GM23338 (cell line): ENCODE results near the gene AKR1D1. TPM values are rescaled to one million over a fixed set of nuclear protein-coding genes. Genes with fewer than 3 reads are reported as not detected.

Experiments used
- ATAC-seq: fragments of 200-7000 bp; cut with Tn5 transposase; 3 replicates; pipeline ENCODE4 v1.9.1; 2020
- DNase-seq: peaks from one replicate; pipeline ENCODE4 v3.0.0-alpha.2; 2015; ENCODE audit warnings: low spot score
- H2AFZ ChIP-seq: fragments of 200-600 bp; sonication (generic); 2 replicates; pipeline ENCODE4 v1.8.0; 2016; ENCODE audit warnings: antibody characterized with exemption, mild to moderate bottlenecking, moderate library complexity
- H3F3A ChIP-seq: fragments of 200-600 bp; sonication (generic); replicated peaks from 2 replicates; pipeline ENCODE4 v1.8.0; 2017; ENCODE audit warnings: antibody characterized with exemption, mixed run types, low read depth
- H3K27ac ChIP-seq: fragments of 200-600 bp; sonication (generic); 2 replicates; pipeline ENCODE4 v1.6.1; 2016; ENCODE audit warnings: low read depth
- H3K27me3 ChIP-seq: fragments of 200-600 bp; sonication (generic); 2 replicates; pipeline ENCODE4 v1.8.0; 2016; ENCODE audit warnings: mild to moderate bottlenecking, mixed run types, moderate library complexity; ENCODE audit not compliant: insufficient read depth
- H3K36me3 ChIP-seq: fragments of 200-600 bp; sonication (generic); 2 replicates; pipeline ENCODE4 v1.8.0; 2016; ENCODE audit warnings: mild to moderate bottlenecking; ENCODE audit not compliant: insufficient read depth
- H3K4me1 ChIP-seq: fragments of 200-600 bp; sonication (generic); 2 replicates; pipeline ENCODE4 v1.8.0; 2016; ENCODE audit warnings: mild to moderate bottlenecking, moderate library complexity; ENCODE audit not compliant: insufficient read depth
- H3K4me2 ChIP-seq: fragments of 200-600 bp; sonication (generic); 2 replicates; pipeline ENCODE4 v1.7.1; 2017; ENCODE audit warnings: mixed run types
- H3K4me3 ChIP-seq: fragments of 200-600 bp; sonication (generic); 2 replicates; pipeline ENCODE4 v1.6.1; 2016; ENCODE audit warnings: mixed run types
- H3K79me2 ChIP-seq: fragments of 200-600 bp; sonication (generic); replicated peaks from 2 replicates; pipeline ENCODE4 v1.8.0; 2017; ENCODE audit warnings: mild to moderate bottlenecking; ENCODE audit not compliant: insufficient read depth
- H3K9me2 ChIP-seq: fragments of 200-600 bp; sonication (generic); 2 replicates; pipeline ENCODE4 v1.8.0; 2017; ENCODE audit not compliant: insufficient read depth
- H4K20me1 ChIP-seq: fragments of 200-600 bp; sonication (generic); replicated peaks from 2 replicates; pipeline ENCODE4 v1.8.0; 2017; ENCODE audit warnings: mild to moderate bottlenecking; ENCODE audit not compliant: insufficient read depth
- H3K27ac Mint-ChIP-seq: 2 replicates; pipeline ENCODE4 v1.8.0; 2020; ENCODE audit warnings: inconsistent platforms, mild to moderate bottlenecking, moderate library complexity, mixed read lengths
- H3K27me3 Mint-ChIP-seq: 3 replicates; pipeline ENCODE4 v1.8.0; 2022; ENCODE audit warnings: low read depth, mild to moderate bottlenecking, moderate library complexity, mixed read lengths, inconsistent platforms; ENCODE audit not compliant: insufficient read depth, poor library complexity
- H3K36me3 Mint-ChIP-seq: 3 replicates; pipeline ENCODE4 v1.8.0; 2021; ENCODE audit warnings: low read depth, mild to moderate bottlenecking, inconsistent platforms, moderate library complexity, mixed read lengths
- H3K4me1 Mint-ChIP-seq: 3 replicates; pipeline ENCODE4 v1.8.0; 2020; ENCODE audit warnings: mild to moderate bottlenecking, inconsistent platforms, mixed read lengths
- H3K4me3 Mint-ChIP-seq: 3 replicates; pipeline ENCODE4 v1.8.0; 2021; ENCODE audit warnings: moderate library complexity, mild to moderate bottlenecking, inconsistent platforms, mixed read lengths
- H3K9me3 Mint-ChIP-seq: 3 replicates; pipeline ENCODE4 v1.8.0; 2020; ENCODE audit warnings: moderate library complexity, mild to moderate bottlenecking, inconsistent platforms, mixed read lengths
- CREB1 ChIP-seq: fragments of 250-450 bp; sonication (Bioruptor Pico); IDR thresholded peaks from 2 replicates; pipeline ENCODE4 v1.5.0; 2020; ENCODE audit warnings: low read depth, mild to moderate bottlenecking, moderate library complexity
- CTCF ChIP-seq, 2 experiments: fragments of 200-600 bp in 1 of 2; sonication (generic) in 1 of 2; conservative IDR thresholded peaks; 2 replicates each; pipeline versions ENCODE4 v1.5.1 to v1.6.1; 2016 to 2017; ENCODE audit warnings: antibody characterized with exemption in 2 of 2, low read depth in 2 of 2, mild to moderate bottlenecking in 2 of 2, moderate library complexity in 1 of 2
- ETS1 ChIP-seq: IDR thresholded peaks from 2 replicates; pipeline ENCODE4 v1.6.1; 2016; ENCODE audit warnings: antibody characterized with exemption
- POLR2AphosphoS5 ChIP-seq: IDR thresholded peaks from 2 replicates; pipeline ENCODE4 v1.6.1; 2016; ENCODE audit warnings: antibody characterized with exemption, low read depth
- STAT1 ChIP-seq: IDR thresholded peaks from one replicate; pipeline ENCODE4 v1.6.1; 2016; ENCODE audit warnings: antibody characterized with exemption; ENCODE audit not compliant: unreplicated experiment
- ZNF331 ChIP-seq: fragments of 250-450 bp; sonication (Bioruptor Pico); IDR thresholded peaks from 2 replicates; pipeline ENCODE4 v1.5.0; 2020; ENCODE audit warnings: low read depth, mild to moderate bottlenecking, moderate library complexity
- ZNF462 ChIP-seq: fragments of 250-450 bp; sonication (Bioruptor Pico); IDR thresholded peaks from 2 replicates; pipeline ENCODE4 v1.5.0; 2020; ENCODE audit warnings: mild to moderate bottlenecking, moderate library complexity
- polyA plus RNA-seq: library from polyadenylated mRNA; unstranded; fragments of >200 nt; fragmentation: Nextera tagmentation; extraction: Ambion mirVana; gene quantifications from 2 replicates; pipeline ENCODE4 v1.2.1, GENCODE V29; 2016
- total RNA-seq: library from RNA; depleted of rRNA; stranded (reverse); fragments of >200 nt; shearing (Covaris generic); gene quantifications from 2 replicates; pipeline ENCODE4 v1.2.3, GENCODE V29; 2014

AKR1D1 gene
- total and polyA plus RNA-seq, 2 experiments from 2014 or later = 0.14 TPM; not detected in 1

GRCh38 chr7:138097064-138097741 is 20.9 kb downstream of the AKR1D1 start:
- Histone ChIP-seq H3F3A (no peaks in the 10 kb centered on the region), H4K20me1 (no peaks in the 10 kb centered on the region), H3K4me3 (no peak overlapping the region), H3K27ac (no peak overlapping the region), H3K36me3 (no peaks in the 10 kb centered on the region), H3K27me3 (no peaks in the 10 kb centered on the region), H3K79me2 (no peaks in the 10 kb centered on the region), H3K9me2 (no peaks in the 10 kb centered on the region), H3K4me1 (peaks cover 9% of the 10 kb centered on the region; the same call in 1 of the 2 replicates), H3K4me2 (no peak overlapping the region), H2AFZ (peak overlapping the region; percentile 73)
- no peak for ATAC-seq
- DNase-seq = peak; percentile 53
- Mint-ChIP-seq H3K27ac (no peak overlapping the region), H3K4me1 (peaks cover 7% of the 10 kb centered on the region; the same call in 2 of the 3 replicates), H3K9me3 (no peaks in the 10 kb centered on the region), H3K4me3 (no peak overlapping the region), H3K27me3 (no peaks in the 10 kb centered on the region), H3K36me3 (no peaks in the 10 kb centered on the region; the same call in 2 of the 3 replicates)
- no peak for TF ChIP-seq STAT1
- TF ChIP-seq CTCF (conservative IDR thresholded peaks at IDR 0.05; ENCODE audit: low read depth in 2 of 2) = peak; percentile 37 to 46; a peak in 3 of 4 replicates

- Histone ChIP-seq H4K20me1 (no peaks in the 10 kb centered on the region), H3K27ac (no peak overlapping the region), H3K9me2 (no peaks in the 10 kb centered on the region), H3K27me3 (no peaks in the 10 kb centered on the region), H3K4me3 (no peak overlapping the region), H3K4me2 (no peak overlapping the region), H3K79me2 (no peaks in the 10 kb centered on the region), H3F3A (no peaks in the 10 kb centered on the region), H3K4me1 (peaks cover 9% of the 10 kb centered on the region; the same call in 1 of the 2 replicates), H3K36me3 (no peaks in the 10 kb centered on the region), H2AFZ (no peak overlapping the region)
- no peak overlapping the region for H3K4me3 Mint-ChIP-seq
- no peak overlapping the region for H3K27ac Mint-ChIP-seq
- no peaks in the 10 kb centered on the region for H3K27me3 Mint-ChIP-seq
- H3K36me3 Mint-ChIP-seq = no peaks in the 10 kb centered on the region; the same call in 2 of the 3 replicates
- no peak for DNase-seq
- ATAC-seq = no peak
- H3K4me1 Mint-ChIP-seq = peaks cover 7% of the 10 kb centered on the region; the same call in 2 of the 3 replicates
- TF ChIP-seq CTCF (conservative IDR thresholded peaks at IDR 0.05; ENCODE audit: low read depth in 2 of 2) (no peak), ZNF331 (CRISPR knock-in tag) (no peak), CREB1 (CRISPR knock-in tag) (no peak), ETS1 (no peak), STAT1 (no peak), POLR2AphosphoS5 (no peak), ZNF462 (CRISPR knock-in tag) (no peak)
- no peaks in the 10 kb centered on the region for H3K9me3 Mint-ChIP-seq
Measured at GRCh38 chr7:138099813-138100212, 23.6 kb downstream of the AKR1D1 start.
